Ovary (tissue), 9 donors: ENCODE data around the gene CNTNAP4. TPM values are rescaled to one million over a fixed set of nuclear protein-coding genes. Genes with fewer than 3 reads are reported as not detected.

Experiments
- DNase-seq, 5 donors: peaks; one replicate each; pipeline ENCODE4 v3.0.0-alpha.2; 2019 to 2020
- H3K27ac ChIP-seq, 2 donors: fragments of 200-600 bp; one replicate each; pipeline versions ENCODE4 v1.5.1 to v1.8.0; 2019 to 2022
- H3K27me3 ChIP-seq: fragments of 200-600 bp; one replicate; pipeline ENCODE4 v1.8.0; 2022
- H3K36me3 ChIP-seq: fragments of 200-600 bp; sonication (generic); one replicate; pipeline ENCODE4 v1.5.1; 2019
- H3K4me1 ChIP-seq: one replicate; pipeline ENCODE4 v1.8.1; 2013; ENCODE audit warnings: mild to moderate bottlenecking, moderate library complexity; ENCODE audit not compliant: insufficient read depth
- H3K4me3 ChIP-seq: fragments of 200-600 bp; sonication (generic); one replicate; pipeline ENCODE4 v1.5.1; 2017
- H3K9me3 ChIP-seq, 2 donors: fragments of 200-600 bp in 1 of 2; sonication (generic) in 1 of 2; one replicate each; pipeline versions ENCODE4 v1.5.1 to v1.8.1; 2013 to 2019; ENCODE audit warnings: mild to moderate bottlenecking in 1 of 2, moderate library complexity in 1 of 2
- EP300 ChIP-seq: sonication (generic); formaldehyde crosslinking; IDR thresholded peaks from one replicate; pipeline ENCODE4 v1.6.1; 2017; ENCODE audit warnings: antibody characterized with exemption
- POLR2A ChIP-seq: fragments of 450-650 bp; IDR thresholded peaks from one replicate; pipeline ENCODE4 v1.6.1; 2017; ENCODE audit warnings: antibody characterized with exemption, mild to moderate bottlenecking, moderate library complexity
- WGBS, 3 donors: extraction: QIAGEN DNeasy Blood & Tissue Kit in 1 of 3; methylation state at CpG; one replicate each; pipeline versions ENCODE4 v1.1.5 to v1.1.7; 2013 to 2017; 5-methylcytosine and 5-hydroxymethylcytosine counted together
- intact Hi-C, 4 donors: fragments of 100-400 bp; cut with DNase I; formaldehyde crosslinking; loops; one replicate each; pipeline versions ENCODE4 v1.11.0 to v1.15.1; 2022 to 2023
- polyA plus RNA-seq, 2 donors: library from polyadenylated mRNA; stranded (reverse); fragments of 200-250 nt in 1 of 2; fragments of 350-450 nt in 1 of 2; fragmentation: Illumina TruSeq in 1 of 2; extraction: RNeasy Lipid Tissue Mini Kit (QIAGEN cat#74804) in 1 of 2; gene quantifications; one replicate each; pipeline ENCODE4 v1.2.3, GENCODE V29; 2013 to 2014
- total RNA-seq, 7 donors: library from RNA; depleted of rRNA in 2 of 7; stranded (reverse); fragments of >200 nt in 2 of 7; fragmentation: NEBNext Ultra II Directional in 3 of 7; extraction: Animal tissue kit (Norgen Biotek cat#: 25700) in 3 of 7; gene quantifications; one replicate each; pipeline versions ENCODE4 v1.1.0 to v1.2.4, GENCODE V29; 2016 to 2023
- TF ChIP-seq, protein P1 (sequence below), 3 donors: fragments of 450-650 bp in 2 of 3; fragments of 200-600 bp in 1 of 3; IDR thresholded peaks; one replicate each; pipeline versions ENCODE4 v1.5.1 to v1.8.0; 2016 to 2022; ENCODE audit warnings: antibody characterized with exemption in 3 of 3, mild to moderate bottlenecking in 1 of 3
- donor health status: DM: no; HTN: no; CAD: no; lungs with moderate emphysema.
- donor health status: DM: no; HTN: no; CAD: no.
- donor health status: Bipolar disorder and iron deficiency.
- donor health status: DM: yes; HTN: yes; CAD: no.
- donor health status: DM: no; HTN: no; CAD: no.
- donor health status: DM: yes; HTN: yes; CAD: no.

Gene CNTNAP4
- total and polyA plus RNA-seq, 9 donors = 0.07 to 0.52 (median 0.36) TPM; not detected in 5

DNA sequence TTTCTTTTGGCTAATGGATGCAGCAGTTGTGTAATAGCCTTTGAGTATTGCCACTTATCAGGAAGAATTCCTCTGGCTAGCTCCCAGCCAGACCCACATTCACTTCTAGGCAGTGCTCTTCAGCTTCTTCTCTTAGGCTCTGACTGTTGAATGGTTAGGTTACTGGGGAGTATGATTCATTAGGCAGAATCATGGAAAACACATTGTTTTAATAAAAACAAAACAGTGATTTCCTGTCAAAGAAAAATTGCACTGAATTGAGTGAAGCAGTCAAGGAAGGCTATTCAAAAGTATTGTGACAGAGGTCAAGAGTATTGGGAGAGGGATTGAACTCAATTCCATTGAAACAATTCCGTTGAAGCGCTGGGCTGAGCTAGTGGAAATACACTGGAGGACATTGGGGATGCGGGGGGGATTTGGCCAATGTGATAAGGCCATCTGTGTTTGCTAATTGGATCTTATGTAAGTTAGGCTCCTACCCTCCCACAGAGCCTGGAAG, 68.0 kb downstream of the CNTNAP4 start:
- H3K4me3 ChIP-seq = no peak overlapping the region
- WGBS, 3 donors = 39 to 62% (median 57%) methylated on average over 3 of the region's 3 CpGs
- no peaks in the 10 kb centered on the region for H3K27me3 ChIP-seq
- H3K27ac ChIP-seq = no peak overlapping the region
- H3K9me3 ChIP-seq = no peaks in the 10 kb centered on the region
- H3K36me3 ChIP-seq = no peaks in the 10 kb centered on the region
- peak in 1 of 5 donors; percentile 25 for DNase-seq
- intact Hi-C loops = no loop called here
- no peak for TF ChIP-seq EP300
- TF ChIP-seq, protein P1, sequence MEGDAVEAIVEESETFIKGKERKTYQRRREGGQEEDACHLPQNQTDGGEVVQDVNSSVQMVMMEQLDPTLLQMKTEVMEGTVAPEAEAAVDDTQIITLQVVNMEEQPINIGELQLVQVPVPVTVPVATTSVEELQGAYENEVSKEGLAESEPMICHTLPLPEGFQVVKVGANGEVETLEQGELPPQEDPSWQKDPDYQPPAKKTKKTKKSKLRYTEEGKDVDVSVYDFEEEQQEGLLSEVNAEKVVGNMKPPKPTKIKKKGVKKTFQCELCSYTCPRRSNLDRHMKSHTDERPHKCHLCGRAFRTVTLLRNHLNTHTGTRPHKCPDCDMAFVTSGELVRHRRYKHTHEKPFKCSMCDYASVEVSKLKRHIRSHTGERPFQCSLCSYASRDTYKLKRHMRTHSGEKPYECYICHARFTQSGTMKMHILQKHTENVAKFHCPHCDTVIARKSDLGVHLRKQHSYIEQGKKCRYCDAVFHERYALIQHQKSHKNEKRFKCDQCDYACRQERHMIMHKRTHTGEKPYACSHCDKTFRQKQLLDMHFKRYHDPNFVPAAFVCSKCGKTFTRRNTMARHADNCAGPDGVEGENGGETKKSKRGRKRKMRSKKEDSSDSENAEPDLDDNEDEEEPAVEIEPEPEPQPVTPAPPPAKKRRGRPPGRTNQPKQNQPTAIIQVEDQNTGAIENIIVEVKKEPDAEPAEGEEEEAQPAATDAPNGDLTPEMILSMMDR (IDR thresholded peaks at IDR 0.05) = no peak
- TF ChIP-seq POLR2A = no peak
- H3K4me1 ChIP-seq = no peaks in the 10 kb centered on the region

DNA sequence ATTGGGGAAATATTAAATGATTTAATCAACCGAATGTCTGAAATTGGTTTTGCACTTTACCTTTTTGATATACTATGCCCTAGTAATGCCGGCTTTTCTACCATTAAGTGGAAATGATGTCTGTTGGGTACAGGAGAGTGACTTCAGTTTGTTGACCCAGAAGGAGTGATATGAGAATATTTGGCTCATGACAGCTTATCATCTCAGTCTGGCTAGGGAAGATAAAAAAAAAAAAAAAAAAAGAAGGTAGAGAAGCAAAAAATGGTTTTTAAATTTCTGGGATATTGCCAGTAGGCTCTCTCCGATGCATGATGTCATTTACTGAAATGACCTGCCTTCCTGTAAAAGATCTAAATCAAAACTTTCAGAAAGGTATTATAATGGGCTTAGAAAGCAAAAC, 69.0 kb downstream of the CNTNAP4 start:
- Histone ChIP-seq H3K36me3 (no peaks in the 10 kb centered on the region), H3K27ac (no peak overlapping the region), H3K4me3 (no peak overlapping the region), H3K4me1 (no peaks in the 10 kb centered on the region), H3K9me3 (no peaks in the 10 kb centered on the region), H3K27me3 (no peaks in the 10 kb centered on the region)
- intact Hi-C loops = no loop called here
- TF ChIP-seq, protein P1 (IDR thresholded peaks at IDR 0.05) = no peak
- TF ChIP-seq EP300 (no peak), POLR2A (no peak)
- WGBS, 3 donors = 51 to 87% (median 71%) methylated on average over 3 of the region's 3 CpGs
- no peak for DNase-seq

DNA sequence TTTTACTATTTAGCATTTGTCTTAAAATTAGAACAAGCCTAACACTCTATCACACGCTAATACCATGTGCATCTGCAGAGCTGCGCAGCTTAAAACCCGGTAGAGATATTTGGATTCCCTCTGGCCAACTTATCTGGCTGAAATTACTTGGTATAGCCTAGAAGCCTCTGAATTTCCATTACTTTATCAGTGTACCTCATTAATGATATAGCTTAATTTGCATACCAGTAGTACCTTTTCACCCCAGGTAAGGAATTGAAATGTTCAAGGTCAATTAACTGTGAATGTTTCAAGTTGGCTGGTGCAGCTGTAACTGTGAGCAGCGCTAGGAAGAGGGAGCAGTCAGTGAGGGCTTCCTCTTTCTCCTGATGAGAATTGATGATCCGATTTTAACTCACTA, 74.2 kb downstream of the CNTNAP4 start:
- 70 to 82% (median 74%) methylated on average over 5 of the region's 5 CpGs for WGBS, 3 donors
- H3K27ac ChIP-seq = no peak overlapping the region
- intact Hi-C loops = no loop called here
- H3K4me1 ChIP-seq = no peaks in the 10 kb centered on the region
- no peak for DNase-seq
- H3K4me3 ChIP-seq = no peak overlapping the region
- H3K36me3 ChIP-seq = no peaks in the 10 kb centered on the region
- H3K27me3 ChIP-seq = no peaks in the 10 kb centered on the region
- TF ChIP-seq, protein P1 (IDR thresholded peaks at IDR 0.05) = no peak
- TF ChIP-seq EP300 (no peak), POLR2A (no peak)
- no peaks in the 10 kb centered on the region for H3K9me3 ChIP-seq

DNA sequence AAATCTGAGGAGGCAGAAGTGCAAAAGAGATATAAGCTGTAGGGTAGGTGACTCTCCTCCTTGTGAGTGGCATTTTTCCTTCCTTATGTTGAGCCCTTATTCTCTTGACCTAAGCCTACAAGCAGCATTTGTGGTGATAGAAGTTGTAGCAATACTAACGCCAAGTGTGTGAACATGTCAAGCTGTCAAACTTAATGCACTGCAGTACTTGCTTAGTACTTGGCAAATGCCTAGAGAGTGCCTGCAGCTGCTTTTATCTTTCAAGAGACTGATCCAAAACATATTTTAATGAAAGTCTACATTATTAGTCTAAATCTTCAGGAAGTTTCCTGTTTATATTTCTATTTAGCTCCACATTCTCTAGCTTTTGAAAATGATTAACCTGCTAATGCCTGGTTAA, 83.2 kb downstream of the CNTNAP4 start:
- WGBS, 3 donors = 2 to 25% (median 11%) methylated on average over 1 of the region's 1 CpG
- no peak overlapping the region for H3K4me3 ChIP-seq
- no peak overlapping the region for H3K27ac ChIP-seq
- no peaks in the 10 kb centered on the region for H3K9me3 ChIP-seq
- intact Hi-C loops = no loop called here
- H3K27me3 ChIP-seq = no peaks in the 10 kb centered on the region
- TF ChIP-seq, protein P1 (IDR thresholded peaks at IDR 0.05) = no peak
- no peak for TF ChIP-seq POLR2A
- no peak for TF ChIP-seq EP300
- H3K4me1 ChIP-seq = no peaks in the 10 kb centered on the region
- DNase-seq = no peak
- H3K36me3 ChIP-seq = no peaks in the 10 kb centered on the region
